Posterior cingulate gyrus (tissue), 11 donors: ENCODE data around the gene SLCO1C1.

Experiments used
- DNase-seq, 10 donors: peaks; one replicate each; pipeline versions ENCODE4 v3.0.0 to v3.0.0-alpha.2; 2020 to 2021; ENCODE audit warnings: mixed read lengths in 3 of 10
- intact Hi-C: fragments of 100-400 bp; cut with DNase I; formaldehyde crosslinking; loops from one replicate; pipeline ENCODE4 v1.15.1; 2023

Gene SLCO1C1

DNA sequence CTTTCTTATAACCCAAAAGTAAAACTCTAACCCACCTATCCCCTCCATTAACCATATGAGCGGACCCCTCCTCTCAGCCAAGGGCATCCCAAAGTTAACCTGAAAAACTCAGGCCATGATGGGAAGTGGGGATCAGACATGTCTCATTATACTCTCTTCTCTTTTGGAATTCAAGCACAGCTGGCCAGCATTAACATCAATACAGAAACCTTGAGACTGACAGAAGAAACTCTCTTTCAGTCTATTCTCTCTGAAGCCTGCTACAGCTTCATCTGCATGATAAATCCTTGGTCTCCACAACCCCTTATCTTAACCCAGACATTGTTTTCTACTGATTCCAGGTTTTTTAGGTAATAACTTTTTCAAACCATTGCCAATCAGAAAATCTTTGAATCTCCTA, 97.8 kb downstream of the SLCO1C1 start:
- DNase-seq, result no peak
- intact Hi-C loops, result loop anchor here (10.0 kb wide), 1 partner anchor 148 kb away; no protein-coding TSS in a partner anchor

GRCh38 chr12:20798554-20798953, 103.4 kb downstream of the SLCO1C1 start:
- DNase-seq, result no peak
- intact Hi-C loops, result loop anchor here (10.0 kb wide), 1 partner anchor 154 kb away; no protein-coding TSS in a partner anchor

DNA sequence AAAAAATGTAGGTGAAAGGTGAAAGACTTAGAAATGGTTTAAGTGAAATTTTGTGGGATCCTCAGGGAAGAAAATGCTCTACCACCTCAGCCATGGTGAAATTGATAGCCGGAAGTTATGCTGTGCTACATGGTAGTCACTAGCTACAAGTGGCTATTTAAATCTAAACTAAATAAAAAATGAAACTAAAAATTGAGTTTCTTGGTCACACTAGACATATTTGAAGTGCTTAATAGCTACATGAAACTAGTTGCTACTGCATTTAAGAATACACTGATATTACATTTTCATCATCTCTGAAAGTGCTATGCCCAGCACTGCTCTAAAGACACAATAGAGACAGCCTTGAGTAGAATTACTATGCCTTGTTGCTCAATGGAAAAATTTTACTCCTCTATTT, 105.0 kb downstream of the SLCO1C1 start:
- intact Hi-C loops, result no loop called here
- DNase-seq, result no peak

DNA sequence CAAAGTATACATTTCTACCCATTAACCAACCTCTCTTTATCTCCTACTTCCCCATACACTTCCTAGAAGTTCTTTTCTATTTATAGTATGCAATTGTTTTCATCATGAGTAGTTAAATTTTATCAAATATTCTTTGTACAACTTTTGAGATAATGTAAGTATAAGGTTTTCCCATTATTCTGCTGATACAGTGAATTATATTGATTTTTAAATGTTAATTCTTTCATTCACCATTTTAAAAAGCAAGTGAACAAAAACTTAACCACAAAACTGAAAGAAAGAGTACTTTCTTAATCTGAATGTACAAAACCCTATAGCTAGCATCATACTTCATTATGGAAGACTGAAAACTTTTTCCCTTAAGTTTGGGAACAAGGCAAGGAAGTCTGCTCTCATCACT, 105.9 kb downstream of the SLCO1C1 start:
- no peak for DNase-seq

More for the DNA sequence above, 105.9 kb downstream of the SLCO1C1 start:
- intact Hi-C loops, result no loop called here
